GM21717 (cell line): ENCODE measurements around the gene MYCBPAP.

ENCODE experiments used
- ATAC-seq: cut with Tn5 transposase; IDR thresholded peaks from one replicate; pipeline ENCODE4 v1.9.1; 2021; ENCODE audit warnings: mild to moderate bottlenecking, moderate library complexity; ENCODE audit not compliant: unreplicated experiment

The MYCBPAP gene

DNA sequence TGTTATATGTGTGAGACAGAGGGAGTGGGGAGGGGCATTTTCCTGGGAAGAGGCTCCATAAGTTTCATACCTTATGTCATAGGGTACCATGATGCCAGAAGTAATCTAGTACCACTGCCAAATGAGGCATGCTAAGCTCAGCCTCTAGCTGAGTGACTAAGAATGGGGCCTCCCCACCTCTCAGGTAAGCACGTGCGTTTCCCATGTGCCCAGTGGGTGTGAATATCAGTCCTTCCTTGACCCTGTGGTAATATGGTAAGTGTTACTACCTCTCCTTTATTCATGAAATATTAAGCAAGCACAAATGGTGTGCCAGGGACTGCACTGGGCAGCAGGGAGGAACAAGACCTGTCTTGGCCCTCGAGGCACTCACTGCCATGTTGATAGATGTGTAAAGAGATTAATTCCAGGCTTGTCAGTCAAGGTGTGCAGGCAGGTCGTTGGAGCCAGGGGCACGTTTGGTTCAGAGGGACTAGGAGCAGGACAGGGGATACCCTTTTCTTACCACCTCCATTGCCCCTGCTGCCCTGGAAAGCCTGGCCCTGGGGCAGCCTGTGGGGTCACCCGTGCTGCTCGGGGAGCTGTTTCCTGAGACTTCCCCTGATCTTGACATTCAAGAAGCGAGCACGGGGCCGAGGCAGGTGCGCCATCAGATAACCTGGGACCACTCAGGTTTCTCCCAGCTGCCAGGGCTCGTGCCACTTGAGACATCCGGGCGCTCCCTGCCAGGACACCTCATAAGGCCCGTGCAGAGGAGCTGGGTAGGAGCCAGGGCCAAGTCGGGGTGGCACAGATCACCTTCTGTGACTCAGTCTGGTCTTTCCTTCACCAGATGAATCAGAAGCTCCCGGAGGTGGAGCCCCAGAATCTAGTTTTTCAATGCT lies 20.8 kb upstream of the MYCBPAP start:
- ATAC-seq: no peak

DNA sequence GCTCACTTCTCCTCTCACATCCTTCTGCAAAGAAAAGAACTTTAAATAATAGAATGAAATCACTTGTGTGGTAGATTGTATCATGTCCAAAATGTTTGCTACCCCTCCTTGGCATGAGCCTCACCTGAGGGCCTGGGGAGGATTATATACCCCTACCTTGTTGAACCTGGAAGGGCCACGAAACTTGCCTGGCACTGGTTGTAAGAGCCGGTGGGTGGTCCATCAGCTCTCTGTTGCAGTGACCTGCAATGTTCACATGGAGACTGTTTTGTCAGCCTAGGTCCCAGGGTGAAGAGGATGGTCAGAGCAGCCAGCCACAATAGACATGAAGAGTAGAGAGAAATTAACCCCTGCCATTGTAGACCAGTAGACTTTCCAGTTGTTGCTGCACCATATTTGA lies 19.4 kb upstream of the MYCBPAP start:
- ATAC-seq: no peak

DNA sequence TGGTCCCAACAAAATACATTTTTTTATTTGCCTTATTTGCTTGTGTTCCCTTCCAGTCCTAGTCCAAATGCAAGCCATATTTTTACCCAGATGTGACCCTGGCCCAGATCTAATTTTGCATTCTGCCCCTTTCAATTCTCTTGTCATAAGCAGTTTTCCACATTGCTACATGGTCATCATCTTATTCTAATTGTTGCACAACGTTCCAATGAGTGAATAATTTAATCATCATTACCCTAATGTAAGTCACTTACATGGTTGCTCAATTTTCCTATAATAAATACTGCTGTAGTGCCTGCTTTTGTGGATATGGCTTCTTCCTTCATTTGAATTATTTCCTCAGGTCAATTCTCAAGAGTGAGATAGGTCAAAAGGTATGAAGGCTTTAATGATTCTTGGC lies 16.7 kb upstream of the MYCBPAP start:
- ATAC-seq: no peak

DNA sequence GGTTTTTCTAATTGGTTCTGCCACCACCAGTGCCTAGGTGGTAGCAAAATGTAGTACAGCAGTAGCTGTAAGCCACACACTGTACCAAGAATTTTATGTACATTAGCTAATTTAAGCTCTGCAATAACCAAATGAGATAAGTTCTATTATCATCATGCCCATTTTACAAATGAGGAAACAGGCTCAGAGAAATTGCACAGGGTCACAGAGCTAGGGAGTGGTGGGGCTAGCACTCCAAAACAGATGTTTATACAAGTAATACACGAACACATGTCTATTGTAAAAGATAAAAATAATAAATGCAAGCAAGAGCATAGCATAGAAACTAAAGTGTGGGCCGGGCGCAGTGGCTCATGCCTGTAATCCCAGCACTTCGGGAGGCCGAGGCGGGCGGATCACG lies 16.0 kb upstream of the MYCBPAP start:
- ATAC-seq: no peak

DNA sequence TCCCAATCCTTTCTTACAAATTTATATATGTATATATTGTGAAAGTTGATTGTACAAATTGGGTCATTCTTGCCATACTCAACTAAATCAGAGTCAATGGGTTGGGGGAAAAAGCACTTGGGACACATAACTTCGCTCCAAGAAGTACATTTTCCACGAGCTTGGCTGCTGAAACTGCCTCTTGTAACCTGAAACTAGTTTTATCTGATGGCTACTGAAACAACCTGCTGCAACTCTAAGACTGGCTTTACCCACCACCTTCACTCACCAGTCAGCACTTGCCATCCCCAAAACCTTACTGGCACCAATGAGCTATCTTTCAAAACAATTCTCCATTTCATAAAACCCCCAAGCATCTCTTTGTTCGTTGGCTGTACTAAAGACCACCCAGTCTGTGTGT lies 14.5 kb upstream of the MYCBPAP start:
- no peak for ATAC-seq

DNA sequence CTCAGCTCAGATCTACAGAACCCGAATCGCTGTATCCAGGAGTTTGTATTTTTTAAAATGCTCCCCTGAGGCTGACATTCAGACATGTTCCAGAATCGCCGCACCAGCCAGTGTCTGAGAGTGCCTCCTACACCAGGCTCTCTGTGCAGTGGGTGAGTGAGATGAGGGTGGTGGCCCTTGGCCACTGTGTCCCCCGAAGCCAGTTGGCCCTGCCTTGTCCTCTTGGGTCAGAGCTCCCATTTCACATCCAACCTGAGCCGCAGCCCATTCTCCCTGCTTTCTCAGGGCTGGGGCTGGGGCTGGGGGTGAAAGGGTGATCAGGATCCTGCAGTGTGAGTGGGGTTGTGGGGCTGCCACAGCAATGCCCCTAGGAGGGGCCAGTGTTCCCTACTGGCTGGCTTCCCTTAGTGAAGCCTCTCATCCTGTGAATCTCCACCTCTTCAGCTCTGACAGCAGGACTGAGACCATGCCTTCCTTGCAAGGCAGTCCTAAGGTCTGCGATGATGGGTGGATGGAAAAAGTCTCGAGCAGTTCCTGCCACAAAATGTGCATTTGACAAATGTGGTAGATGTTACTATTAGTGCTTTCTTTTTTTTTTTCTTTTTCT lies 12.9 kb upstream of the MYCBPAP start:
- no peak for ATAC-seq

DNA sequence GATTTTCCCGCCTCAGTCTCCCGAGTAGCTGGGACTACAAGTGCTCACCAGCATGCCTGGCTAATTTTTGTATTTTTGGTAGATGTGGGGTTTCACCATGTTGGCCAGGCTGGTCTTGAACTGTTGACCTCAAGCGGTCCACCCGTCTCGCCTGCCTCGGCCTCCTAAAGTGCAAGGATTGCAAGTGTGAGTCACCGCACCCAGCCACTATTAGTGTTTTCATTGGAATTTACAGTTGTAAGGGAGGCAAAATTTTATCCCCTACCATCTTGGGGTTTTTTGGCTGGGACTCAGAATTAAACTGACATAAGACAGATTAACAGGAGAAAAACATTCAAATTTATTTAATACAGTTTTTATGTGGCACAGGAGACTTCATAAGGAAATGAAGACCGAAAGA lies 12.3 kb upstream of the MYCBPAP start:
- ATAC-seq: no peak

DNA sequence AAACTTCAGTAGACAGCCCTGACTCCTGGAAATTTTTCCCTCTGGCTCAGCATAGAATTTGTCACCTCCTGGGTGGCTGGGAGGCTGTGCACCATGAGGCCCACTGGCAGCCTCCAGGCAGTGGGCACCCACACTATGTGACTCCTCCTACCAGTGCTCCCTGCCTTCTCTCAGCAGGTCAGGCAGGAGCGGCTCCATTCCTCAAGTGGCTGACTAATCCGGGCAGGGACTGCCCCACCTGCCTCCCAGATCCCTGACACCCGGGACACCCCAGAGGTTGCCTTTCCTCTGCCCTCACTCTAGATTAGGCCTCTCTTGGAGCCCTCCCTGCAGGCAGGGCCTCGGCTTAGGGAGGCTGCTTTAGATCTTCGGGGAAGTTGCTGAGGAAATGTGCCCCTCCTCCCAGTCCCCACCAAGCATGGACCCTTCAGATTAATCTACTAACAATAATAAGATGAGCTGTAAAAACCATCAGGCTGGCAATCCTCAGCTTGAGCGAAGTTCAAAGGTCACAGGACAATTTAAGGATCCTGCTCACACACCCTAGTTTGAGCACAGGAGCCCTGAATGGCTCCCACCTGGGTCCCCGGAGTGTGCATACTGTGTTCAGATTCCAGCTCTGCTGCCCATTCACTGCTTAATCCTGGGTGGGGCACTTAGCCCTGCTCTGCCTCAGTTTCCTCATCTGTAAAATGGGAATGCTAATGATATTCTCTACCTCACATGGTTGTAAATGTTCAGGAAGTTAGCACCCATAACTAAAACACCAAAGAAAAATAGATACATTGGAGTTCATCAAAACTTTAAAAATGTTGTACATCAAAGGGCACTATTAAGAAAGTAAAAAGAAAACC lies 10.0 kb upstream of the MYCBPAP start:
- no peak for ATAC-seq

DNA sequence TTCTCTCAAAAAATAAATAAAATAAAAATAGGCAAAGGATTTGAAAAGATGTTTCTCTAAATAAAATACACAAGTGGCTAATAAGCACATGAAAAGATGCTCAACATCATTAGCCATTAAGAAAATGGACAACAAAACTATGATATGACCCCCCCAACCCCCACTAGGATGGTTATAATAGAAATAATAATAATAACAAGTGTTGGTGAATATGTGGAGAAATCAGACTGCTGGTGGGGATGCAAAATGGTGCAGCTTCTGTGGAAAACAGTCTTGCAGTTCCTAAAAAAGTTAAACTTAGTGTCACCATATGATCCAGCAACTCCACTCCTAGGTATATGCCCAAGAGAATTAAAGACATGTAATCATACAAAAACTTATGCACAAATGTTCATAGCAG lies 9.0 kb upstream of the MYCBPAP start:
- no peak for ATAC-seq

DNA sequence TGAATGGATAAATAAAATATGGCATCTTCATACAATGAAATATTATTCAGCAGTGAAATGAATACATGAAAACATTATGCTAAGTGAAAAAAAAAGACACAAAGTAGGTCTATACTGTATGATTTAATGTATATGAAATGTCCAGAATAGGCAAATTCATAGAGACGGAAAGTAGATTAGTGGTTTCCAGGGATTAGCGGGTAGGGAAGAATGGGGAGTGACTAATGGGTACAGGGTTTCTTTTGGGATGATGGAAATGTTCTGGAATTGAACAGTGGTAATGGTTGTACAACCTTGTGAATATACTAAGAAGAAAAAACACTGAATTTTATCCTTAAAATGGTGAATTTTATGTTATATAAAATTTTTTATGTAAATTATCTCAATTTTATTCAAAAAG lies 8.5 kb upstream of the MYCBPAP start:
- ATAC-seq: no peak

DNA sequence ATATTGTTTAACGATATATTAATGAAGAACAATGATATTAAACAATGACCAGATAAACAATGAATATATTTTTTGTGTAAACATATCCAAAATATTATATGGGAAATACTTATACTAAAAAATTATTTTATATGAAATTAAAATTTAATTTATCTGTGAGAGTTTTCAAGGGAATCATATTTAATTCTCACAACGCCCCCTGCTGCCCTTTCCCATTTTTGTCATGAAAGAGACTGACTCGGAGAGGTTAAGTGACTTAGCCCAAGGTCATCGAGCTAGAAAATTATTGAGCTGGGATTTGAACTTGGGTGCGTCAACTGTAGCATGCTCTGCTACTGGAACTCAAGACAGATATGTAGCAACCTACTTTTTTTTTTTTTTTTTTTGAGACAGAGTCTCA lies 7.2 kb upstream of the MYCBPAP start:
- no peak for ATAC-seq

DNA sequence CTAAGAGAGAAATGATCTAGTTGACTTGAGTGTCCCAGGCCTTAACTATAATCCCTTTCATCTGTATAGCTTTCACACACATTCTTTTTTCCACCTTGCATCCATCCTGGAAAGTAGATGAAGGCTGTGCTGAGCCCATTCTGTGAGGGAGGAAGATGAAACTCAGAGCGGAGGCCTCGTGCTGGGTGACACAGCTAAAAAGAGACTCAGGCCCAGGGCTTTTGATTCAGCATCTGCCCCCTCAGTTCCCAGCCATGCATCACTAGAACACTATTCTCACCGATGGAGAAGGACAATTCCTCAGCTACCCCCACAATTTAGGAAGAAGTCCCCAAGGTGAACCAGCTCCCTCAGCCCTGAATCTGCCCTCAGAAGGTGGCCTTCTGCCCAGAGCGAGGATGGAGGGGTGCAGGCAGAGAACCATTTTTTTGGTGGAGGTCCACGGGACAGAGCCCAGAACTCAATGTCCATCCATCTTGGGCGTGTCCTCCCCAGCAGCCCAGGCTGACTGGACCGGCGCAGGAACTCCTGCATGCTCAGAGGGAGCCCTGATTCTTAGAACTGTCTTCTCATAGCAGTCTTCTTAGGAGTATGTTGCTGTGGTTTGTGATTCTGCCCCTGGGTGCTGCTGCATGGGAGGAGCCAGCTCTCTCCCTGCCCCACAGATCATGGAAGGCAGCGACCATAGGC lies 5.8 kb upstream of the MYCBPAP start:
- ATAC-seq: no peak

DNA sequence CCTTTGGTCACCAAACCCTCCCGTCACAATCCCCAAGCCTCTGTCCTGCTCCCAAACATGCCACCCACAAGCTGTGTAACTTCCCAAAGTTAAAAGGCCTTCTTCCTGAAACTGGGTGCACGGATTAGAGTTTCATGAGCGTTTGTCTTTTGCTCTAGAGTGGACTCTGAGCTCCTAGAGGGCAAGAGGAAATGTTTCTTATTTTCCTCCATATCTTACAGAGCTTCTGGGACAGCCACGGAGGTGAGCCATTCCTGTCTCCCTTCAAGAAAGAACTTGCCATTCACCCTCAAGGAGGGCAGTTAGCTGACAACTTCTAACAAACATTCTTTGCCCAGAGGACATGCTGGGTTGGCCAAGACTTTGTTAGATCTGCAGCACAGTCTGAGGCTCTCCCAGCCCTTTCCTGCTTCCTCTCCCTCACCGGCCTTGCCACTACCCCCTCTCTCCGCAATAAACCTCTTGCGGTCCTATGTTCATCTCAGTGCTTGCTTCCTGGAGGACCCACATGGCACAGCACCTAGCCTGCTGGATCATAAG lies 2.6 kb upstream of the MYCBPAP start:
- no peak for ATAC-seq

DNA sequence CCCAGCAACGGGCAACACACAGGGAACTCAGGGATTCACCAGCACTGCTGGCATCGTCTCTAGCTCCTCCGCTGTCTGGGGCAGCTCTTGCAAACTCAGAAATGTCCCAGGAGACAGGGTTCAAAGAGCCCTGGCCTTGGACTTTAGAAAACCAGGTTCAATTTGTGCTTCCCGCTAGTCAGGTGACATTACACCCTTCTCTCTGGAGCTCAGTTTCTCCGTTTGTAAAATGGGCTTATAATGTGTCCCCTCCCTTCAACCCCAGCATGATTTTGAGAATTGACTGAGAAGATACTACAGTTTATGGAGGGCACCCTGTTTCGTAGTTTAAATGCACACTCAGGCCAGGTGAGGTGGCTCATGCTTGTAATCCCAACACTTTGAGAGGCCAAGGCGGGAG lies 1.9 kb upstream of the MYCBPAP start:
- no peak for ATAC-seq

DNA sequence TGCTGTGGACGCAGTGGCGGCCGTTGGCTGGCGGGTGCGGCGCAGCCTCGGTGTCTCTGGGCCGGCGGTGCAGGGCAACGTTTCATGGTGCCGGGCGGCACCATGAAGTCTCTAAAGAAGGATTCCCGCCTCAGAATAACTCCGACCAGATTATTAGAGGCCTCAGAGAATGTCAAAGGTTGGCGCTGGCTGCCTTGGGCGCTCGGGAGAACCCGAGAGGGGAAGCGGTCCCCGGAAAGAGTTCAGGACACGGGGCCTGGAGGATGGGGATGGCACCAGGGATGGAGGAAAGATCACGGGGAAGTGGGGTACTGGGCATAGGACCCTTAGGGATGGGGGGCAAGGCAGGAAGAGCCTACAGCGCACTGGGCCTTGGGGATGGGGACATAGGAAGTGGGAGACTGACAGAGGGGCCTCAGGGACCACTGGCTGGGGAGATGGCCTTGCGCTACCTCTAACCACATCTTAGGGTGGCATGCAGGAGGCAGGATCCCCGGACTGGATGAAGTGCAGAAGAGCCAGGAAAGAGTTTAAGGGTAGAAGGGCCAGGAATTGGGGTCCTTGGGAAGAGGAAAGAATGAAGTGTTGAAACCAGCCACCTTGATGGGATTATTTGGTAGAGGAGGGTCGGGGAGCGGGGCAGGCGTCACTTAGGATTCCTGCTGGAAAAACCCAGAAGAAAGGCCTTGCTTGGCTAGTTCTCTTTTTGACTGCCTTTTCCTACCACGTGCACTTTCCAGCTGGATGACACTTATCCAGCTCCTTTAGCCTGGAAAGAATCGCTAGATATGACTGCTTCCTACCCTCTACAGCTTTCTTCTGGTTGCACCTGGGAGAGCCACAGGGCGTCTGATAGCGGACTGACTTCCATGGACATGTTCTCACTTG lies 578 bp downstream of the MYCBPAP start:
- ATAC-seq: no peak

DNA sequence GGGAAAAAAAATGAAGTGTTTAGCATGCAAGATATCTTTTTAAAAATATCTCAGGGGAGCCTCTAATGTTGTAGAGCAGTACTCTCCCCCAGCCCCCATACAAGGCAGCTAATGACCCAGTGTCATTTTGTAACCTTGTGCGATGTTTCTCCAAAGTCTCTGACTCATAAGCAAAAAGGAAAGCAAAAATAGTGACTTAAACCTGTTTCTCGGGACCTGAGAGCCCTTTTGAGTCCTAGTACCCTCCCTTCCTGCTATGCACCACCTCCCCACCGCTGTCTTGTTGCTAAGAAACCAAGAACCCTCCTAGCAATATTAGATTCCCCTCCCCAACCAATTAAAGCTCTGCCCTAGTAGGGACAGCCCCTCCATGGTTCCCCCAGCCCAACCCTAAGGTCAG lies 2.8 kb downstream of the MYCBPAP start:
- ATAC-seq: peak; percentile 77

DNA sequence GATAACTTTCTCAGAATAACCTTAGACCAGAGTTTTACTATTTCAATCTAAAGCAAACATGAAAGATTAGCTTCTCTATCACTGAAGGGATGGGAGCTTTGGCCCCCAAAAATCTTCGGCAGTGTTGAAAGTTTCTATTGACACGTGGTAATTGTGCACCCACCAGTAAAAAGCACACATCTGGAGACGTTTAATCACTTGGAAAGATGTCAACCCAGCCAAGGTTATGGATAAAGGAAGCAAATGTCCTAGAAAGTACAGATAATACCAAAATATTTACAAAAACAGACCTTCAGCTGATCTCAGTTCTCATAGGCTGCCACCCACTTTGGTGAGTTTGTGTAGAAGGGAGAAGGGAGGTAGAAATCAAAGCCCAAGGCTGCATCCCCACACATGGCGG lies 5.3 kb downstream of the MYCBPAP start:
- no peak for ATAC-seq

DNA sequence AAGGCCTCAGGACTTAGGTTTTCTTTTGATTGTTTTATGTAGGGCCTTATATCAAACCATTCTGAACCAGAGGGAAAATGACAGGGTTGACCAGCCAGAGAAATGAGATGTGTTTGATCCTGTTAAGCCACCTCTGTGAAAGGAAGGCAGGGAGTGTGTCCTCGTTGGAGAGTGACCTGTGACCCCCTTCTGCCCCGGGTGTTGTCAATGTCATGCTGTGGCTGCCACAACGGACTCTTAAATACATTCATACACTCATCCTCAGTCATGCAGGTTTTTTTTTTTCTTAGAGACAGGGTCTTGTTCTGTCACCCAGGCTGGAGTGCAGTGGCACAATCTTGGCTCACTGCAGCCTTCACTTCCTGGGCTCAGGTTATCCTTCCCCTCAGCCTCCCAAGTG lies 6.1 kb downstream of the MYCBPAP start:
- ATAC-seq: no peak

DNA sequence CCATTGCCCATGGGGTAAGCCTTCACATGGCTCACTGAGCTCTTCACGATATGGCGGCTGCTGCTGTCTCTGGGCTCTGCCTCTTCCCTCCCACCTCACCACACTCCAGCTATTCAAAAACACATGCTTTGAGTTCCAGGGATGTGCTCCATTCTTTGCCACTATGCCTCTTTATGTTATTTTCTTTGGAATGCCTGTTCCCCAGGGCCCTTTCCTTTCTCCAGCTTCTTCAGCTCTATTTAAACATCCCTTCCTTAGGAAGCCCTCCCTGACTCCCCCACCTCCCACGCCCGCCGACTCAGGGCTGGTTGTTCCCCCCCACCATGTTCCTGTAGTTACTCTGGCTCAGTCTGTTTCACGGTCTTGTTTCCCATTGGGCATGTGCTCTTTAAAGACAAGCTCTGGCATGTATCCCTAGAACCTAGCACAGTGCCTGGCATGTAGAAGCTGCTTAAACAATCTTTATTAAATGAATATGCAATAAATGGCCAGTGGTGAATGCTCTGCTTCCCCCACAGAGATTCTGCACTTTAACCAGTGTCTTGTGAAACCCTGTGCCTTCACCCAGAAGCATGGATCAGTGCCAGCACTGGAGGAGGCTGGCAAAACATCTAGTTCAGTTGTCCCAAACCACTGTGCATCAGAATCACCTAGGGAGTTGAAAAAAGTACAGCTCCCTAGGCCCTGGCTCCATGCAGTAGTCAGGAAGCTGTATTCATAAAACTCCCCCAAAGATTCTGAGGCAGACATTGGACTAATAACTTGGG lies 6.9 kb downstream of the MYCBPAP start:
- ATAC-seq: no peak
